ENCODE data around the gene VPS18. TPM values are rescaled to one million over a fixed set of nuclear protein-coding genes. Genes with fewer than 3 reads are reported as not detected.

The VPS18 gene
- total RNA-seq: 35.7 and 39.4 TPM in 2 replicates

GRCh38 chr15:40893733-40894680 lies at the start of gene VPS18:
Gene VPS18, plus strand, starts transcription at chr15:40894450. Its CDS starts 319 bp downstream, at chr15:40894769.

GRCh38 chr15:40873694-40874561 lies 20.3 kb upstream of the VPS18 start, which contains the start of gene RHOV:
Gene RHOV, minus strand, starts transcription at chr15:40874234. Its CDS starts 95 bp downstream, at chr15:40874139.

GRCh38 chr15:40928821-40929659 lies 34.8 kb downstream of the VPS18 start, which contains the start of gene DLL4:
Gene DLL4, plus strand, starts transcription at chr15:40929340. Its CDS starts 329 bp downstream, at chr15:40929669.

GRCh38 chr15:40952901-40953712 lies 58.9 kb downstream of the VPS18 start, which contains the start of gene CHAC1:
Gene CHAC1, plus strand, starts transcription at chr15:40953471. Its CDS starts 113 bp downstream, at chr15:40953584.

Other genes starting within 250 kb of the VPS18 start
- gene RAD51, start 199.3 kb upstream of the VPS18 start, total RNA-seq: 4.2 and 11.5 TPM in 2 replicates
- 20.5 and 21.7 TPM in 2 replicates for gene RMDN3, start 139.2 kb upstream of the VPS18 start, total RNA-seq
- gene GCHFR, start 130.4 kb upstream of the VPS18 start, total RNA-seq: 7.7 and 11.5 TPM in 2 replicates
- not detected in 2 replicates for gene C15orf62, start 124.5 kb upstream of the VPS18 start, total RNA-seq
- 16.3 and 40.4 TPM in 2 replicates for gene ZFYVE19, start 87.4 kb upstream of the VPS18 start, total RNA-seq
- gene DNAJC17, start 87.0 kb upstream of the VPS18 start, total RNA-seq: 25.0 and 63.8 TPM in 2 replicates
- not detected in 2 replicates for gene PPP1R14D, start 65.7 kb upstream of the VPS18 start, total RNA-seq
- 4.1 and 31.0 TPM in 2 replicates for gene SPINT1, start 50.4 kb upstream of the VPS18 start, total RNA-seq
- gene RHOV, start 20.2 kb upstream of the VPS18 start, total RNA-seq: not detected in 2 replicates
- 0.88 and 3.1 TPM in 2 replicates for gene DLL4, start 34.9 kb downstream of the VPS18 start, total RNA-seq
- 5.0 and 63.6 TPM in 2 replicates for gene CHAC1, start 59.0 kb downstream of the VPS18 start, total RNA-seq
- gene INO80, start 221.8 kb downstream of the VPS18 start, total RNA-seq: 20.0 and 25.4 TPM in 2 replicates